Tibial nerve (tissue), 4 donors: ENCODE measurements around the gene CTNNA2. TPM values are rescaled to one million over a fixed set of nuclear protein-coding genes. Genes with fewer than 3 reads are reported as not detected.

ENCODE experiments used
- DNase-seq, 2 donors: peaks; one replicate each; pipeline ENCODE4 v3.0.0-alpha.2; 2019; ENCODE audit warnings: low spot score in 2 of 2
- H3K27ac ChIP-seq, 4 donors: fragments of 200-600 bp; sonication (generic) in 3 of 4; one replicate each; pipeline ENCODE4 v1.5.1; 2017 to 2019; ENCODE audit warnings: mild to moderate bottlenecking in 1 of 4
- H3K27me3 ChIP-seq, 2 donors: fragments of 200-600 bp; sonication (generic) in 1 of 2; one replicate each; pipeline versions ENCODE4 v1.5.1 to v1.6.0; 2017 to 2019
- H3K36me3 ChIP-seq, 3 donors: fragments of 200-600 bp; sonication (generic); one replicate each; pipeline ENCODE4 v1.5.1; 2018 to 2019
- H3K4me1 ChIP-seq, 4 donors: fragments of 200-600 bp; sonication (generic) in 3 of 4; one replicate each; pipeline ENCODE4 v1.5.1; 2017 to 2019
- H3K4me3 ChIP-seq, 4 donors: fragments of 200-600 bp; sonication (generic) in 3 of 4; one replicate each; pipeline ENCODE4 v1.5.1; 2017 to 2019; ENCODE audit warnings: mild to moderate bottlenecking in 1 of 4, moderate library complexity in 1 of 4
- H3K9me3 ChIP-seq, 4 donors: fragments of 200-600 bp; sonication (generic) in 3 of 4; one replicate each; pipeline ENCODE4 v1.5.1; 2017 to 2019
- EP300 ChIP-seq, 2 donors: sonication (generic); formaldehyde crosslinking; IDR thresholded peaks; one replicate each; pipeline ENCODE4 v1.6.1; 2017; ENCODE audit warnings: antibody characterized with exemption in 2 of 2, mild to moderate bottlenecking in 1 of 2
- POLR2A ChIP-seq, 2 donors: fragments of 450-650 bp; IDR thresholded peaks; one replicate each; pipeline ENCODE4 v1.6.1; 2017; ENCODE audit warnings: antibody characterized with exemption in 2 of 2, mild to moderate bottlenecking in 2 of 2, moderate library complexity in 2 of 2
- WGBS, 2 donors: methylation state at CpG; one replicate each; pipeline ENCODE4 v1.1.5; 2018; 5-methylcytosine and 5-hydroxymethylcytosine counted together
- total RNA-seq, 4 donors: library from RNA; depleted of rRNA; stranded (reverse); fragments of >200 nt; gene quantifications; one replicate each; pipeline ENCODE4 v1.1.0, GENCODE V29; 2016
- TF ChIP-seq, protein P1 (sequence below), 5 experiments: fragments of 200-600 bp in 3 of 5; fragments of 450-650 bp in 2 of 5; sonication (generic) in 3 of 5; IDR thresholded peaks; one replicate each; pipeline ENCODE4 v1.5.1; 2016 to 2019; ENCODE audit warnings: antibody characterized with exemption in 5 of 5, mild to moderate bottlenecking in 3 of 5, moderate library complexity in 2 of 5

Gene CTNNA2
- total RNA-seq, 4 donors from 2014 or later: 0.39 to 3.3 (median 0.75) TPM

DNA sequence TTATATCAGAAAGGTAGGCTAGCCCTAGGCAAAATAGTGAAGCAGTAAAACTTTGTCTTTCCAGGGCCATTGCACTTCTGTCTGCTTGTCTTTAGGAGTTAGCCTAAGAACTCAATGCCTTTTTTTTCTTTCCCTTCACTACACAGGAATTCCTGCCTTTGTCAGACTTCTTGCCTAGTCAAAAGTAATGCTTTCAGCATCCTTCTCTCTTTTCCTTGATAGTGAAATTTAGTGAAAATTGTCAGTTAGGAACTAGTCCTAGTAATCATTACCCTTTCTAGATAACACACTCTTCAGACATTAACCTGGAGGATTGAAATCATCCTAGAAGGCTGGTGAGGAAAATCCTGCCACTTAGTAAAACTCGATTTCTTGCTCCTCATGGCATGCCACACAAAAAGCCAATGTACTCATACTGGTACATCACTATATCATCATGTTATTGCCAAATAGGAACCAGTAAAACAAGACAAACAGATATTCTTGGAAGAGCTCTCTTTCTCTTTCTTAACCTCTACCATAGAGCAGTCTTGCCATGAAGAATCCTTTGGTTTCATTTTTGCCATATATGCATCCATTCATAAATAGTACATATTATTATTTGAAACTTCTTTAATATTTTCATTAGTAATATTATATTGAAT is 320.5 kb downstream of the CTNNA2 start:
- Histone ChIP-seq H3K4me3 (no peak overlapping the region), H3K27ac (no peak overlapping the region), H3K27me3 (no peaks in the 10 kb centered on the region), H3K4me1 (peaks cover 0 to 3% (median 0%) of the 10 kb centered on the region in 4 donors), H3K36me3 (no peaks in the 10 kb centered on the region), H3K9me3 (no peaks in the 10 kb centered on the region)
- DNase-seq: no peak
- TF ChIP-seq POLR2A (IDR thresholded peaks at IDR 0.05): no peak
- TF ChIP-seq, protein P1, sequence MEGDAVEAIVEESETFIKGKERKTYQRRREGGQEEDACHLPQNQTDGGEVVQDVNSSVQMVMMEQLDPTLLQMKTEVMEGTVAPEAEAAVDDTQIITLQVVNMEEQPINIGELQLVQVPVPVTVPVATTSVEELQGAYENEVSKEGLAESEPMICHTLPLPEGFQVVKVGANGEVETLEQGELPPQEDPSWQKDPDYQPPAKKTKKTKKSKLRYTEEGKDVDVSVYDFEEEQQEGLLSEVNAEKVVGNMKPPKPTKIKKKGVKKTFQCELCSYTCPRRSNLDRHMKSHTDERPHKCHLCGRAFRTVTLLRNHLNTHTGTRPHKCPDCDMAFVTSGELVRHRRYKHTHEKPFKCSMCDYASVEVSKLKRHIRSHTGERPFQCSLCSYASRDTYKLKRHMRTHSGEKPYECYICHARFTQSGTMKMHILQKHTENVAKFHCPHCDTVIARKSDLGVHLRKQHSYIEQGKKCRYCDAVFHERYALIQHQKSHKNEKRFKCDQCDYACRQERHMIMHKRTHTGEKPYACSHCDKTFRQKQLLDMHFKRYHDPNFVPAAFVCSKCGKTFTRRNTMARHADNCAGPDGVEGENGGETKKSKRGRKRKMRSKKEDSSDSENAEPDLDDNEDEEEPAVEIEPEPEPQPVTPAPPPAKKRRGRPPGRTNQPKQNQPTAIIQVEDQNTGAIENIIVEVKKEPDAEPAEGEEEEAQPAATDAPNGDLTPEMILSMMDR (IDR thresholded peaks at IDR 0.05): no peak
- 67 to 83% methylated on average over 1 of the region's 1 CpG for WGBS, 2 donors

DNA sequence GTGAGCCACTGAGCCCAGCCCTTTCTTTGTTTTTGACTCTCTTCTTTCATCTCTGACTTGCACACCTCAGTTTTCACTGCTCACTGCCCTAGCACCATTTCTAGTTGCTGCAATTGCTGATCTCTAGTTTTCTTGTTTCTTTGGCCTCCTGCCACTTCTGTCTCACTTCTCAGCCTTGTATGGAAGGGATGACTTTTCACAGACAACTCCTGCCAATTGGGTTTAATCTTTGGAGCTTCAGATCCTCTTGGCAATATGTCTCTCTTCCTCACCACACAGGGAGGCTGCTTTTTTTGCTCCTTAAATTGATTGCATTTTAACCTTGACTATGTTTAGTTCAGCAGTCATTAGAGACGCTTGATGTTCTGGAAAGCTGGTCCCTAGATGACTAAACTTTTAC is 323.1 kb downstream of the CTNNA2 start:
- no peak for DNase-seq
- peaks cover 0 to 7% (median 0%) of the 10 kb centered on the region in 4 donors for H3K9me3 ChIP-seq
- WGBS, 2 donors: 58 to 66% methylated on average over 1 of the region's 1 CpG

DNA sequence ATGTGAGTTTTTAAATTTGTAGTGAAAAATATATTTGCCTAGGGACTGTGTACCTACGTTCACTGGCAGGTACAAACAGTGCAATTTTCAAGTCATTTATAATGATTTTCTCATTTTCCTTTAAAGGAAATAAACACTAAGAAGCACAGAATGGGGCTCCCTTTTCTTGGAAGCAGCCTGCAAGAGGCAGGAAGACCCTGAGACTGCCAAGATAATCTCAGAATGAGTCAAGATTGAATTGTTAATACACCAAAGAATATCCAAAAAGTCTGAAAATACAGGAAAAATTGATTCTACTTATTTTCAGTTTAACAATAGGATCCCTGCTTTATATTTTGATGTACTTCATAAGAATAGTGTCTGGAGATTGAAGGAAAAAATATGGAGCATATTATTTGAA is 331.2 kb downstream of the CTNNA2 start:
- TF ChIP-seq POLR2A (IDR thresholded peaks at IDR 0.05) (no peak), EP300 (IDR thresholded peaks at IDR 0.05) (no peak)
- TF ChIP-seq, protein P1 (IDR thresholded peaks at IDR 0.05): no peak
- no peaks in the 10 kb centered on the region for H3K36me3 ChIP-seq
- H3K27me3 ChIP-seq: no peaks in the 10 kb centered on the region
- H3K4me1 ChIP-seq: no peaks in the 10 kb centered on the region
- no peak overlapping the region for H3K27ac ChIP-seq
- no peak overlapping the region for H3K4me3 ChIP-seq
- DNase-seq: no peak
- WGBS, 2 donors: 66 to 68% methylated on average over 1 of the region's 1 CpG
- peaks cover 0 to 4% (median 0%) of the 10 kb centered on the region in 4 donors for H3K9me3 ChIP-seq

More for the DNA sequence above, 323.1 kb downstream of the CTNNA2 start:
- Histone ChIP-seq H3K27ac (no peak overlapping the region), H3K36me3 (no peaks in the 10 kb centered on the region), H3K4me3 (no peak overlapping the region), H3K27me3 (no peaks in the 10 kb centered on the region), H3K4me1 (peaks cover 0 to 3% (median 0%) of the 10 kb centered on the region in 4 donors)
- TF ChIP-seq POLR2A (IDR thresholded peaks at IDR 0.05): no peak
- TF ChIP-seq, protein P1 (IDR thresholded peaks at IDR 0.05): no peak
- no peak for TF ChIP-seq EP300 (IDR thresholded peaks at IDR 0.05)

DNA sequence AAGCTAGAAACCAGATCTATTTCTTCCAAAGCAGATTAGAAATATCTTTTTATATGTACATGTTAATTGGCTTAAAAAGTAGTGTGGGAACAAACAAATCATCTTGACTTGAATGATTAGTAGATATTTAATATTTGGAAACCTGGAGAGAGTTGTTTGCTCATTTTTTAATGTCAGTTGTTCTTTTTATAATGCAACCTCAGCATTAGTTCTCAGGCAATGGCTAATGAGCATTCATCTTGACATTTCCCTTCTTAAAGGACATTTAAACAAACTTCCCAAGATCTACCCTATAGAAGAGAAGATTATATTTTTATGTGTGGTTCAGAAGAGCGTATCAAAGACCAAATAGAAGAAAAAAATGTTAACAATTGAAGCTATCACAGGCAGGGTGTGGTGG is 334.0 kb downstream of the CTNNA2 start:
- H3K36me3 ChIP-seq: no peaks in the 10 kb centered on the region

DNA sequence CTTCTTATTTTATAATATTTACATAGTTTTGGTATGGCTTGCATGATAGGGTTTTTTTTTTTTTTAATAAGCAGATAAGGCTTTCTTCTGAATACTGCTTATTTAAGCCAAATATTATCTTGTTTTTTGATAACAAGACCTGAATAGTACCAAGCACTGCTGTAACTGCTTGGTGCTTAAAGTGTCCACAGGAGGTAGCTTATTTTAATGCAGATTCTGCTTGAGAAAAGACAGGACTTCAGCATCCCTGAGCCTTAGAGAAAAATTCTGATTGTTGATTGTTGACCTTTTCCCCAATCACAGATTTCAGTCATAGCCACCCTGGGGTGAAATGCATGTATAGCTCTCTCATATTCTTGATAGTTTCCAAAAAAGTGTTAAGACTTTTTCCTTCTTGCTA is 336.4 kb downstream of the CTNNA2 start:
- H3K4me3 ChIP-seq: no peak overlapping the region
- TF ChIP-seq POLR2A (IDR thresholded peaks at IDR 0.05) (no peak), EP300 (IDR thresholded peaks at IDR 0.05) (no peak)
- TF ChIP-seq, protein P1 (IDR thresholded peaks at IDR 0.05): no peak
- no peak overlapping the region for H3K27ac ChIP-seq
- H3K9me3 ChIP-seq: no peaks in the 10 kb centered on the region
- H3K4me1 ChIP-seq: no peaks in the 10 kb centered on the region
- H3K27me3 ChIP-seq: no peaks in the 10 kb centered on the region
- no peak for DNase-seq
- no peaks in the 10 kb centered on the region for H3K36me3 ChIP-seq

More for the DNA sequence above, 334.0 kb downstream of the CTNNA2 start:
- H3K27ac ChIP-seq: no peak overlapping the region
- H3K4me3 ChIP-seq: no peak overlapping the region
- 68 to 86% methylated on average over 1 of the region's 1 CpG for WGBS, 2 donors
- no peaks in the 10 kb centered on the region for H3K4me1 ChIP-seq
- H3K9me3 ChIP-seq: no peaks in the 10 kb centered on the region
- TF ChIP-seq EP300 (IDR thresholded peaks at IDR 0.05) (no peak), POLR2A (IDR thresholded peaks at IDR 0.05) (no peak)
- TF ChIP-seq, protein P1 (IDR thresholded peaks at IDR 0.05): no peak
- no peak for DNase-seq
- H3K27me3 ChIP-seq: no peaks in the 10 kb centered on the region
